SK-N-SH (cell line): ENCODE results near the gene OR2B2. TPM values are rescaled to one million over a fixed set of nuclear protein-coding genes. Genes with fewer than 3 reads are reported as not detected.

Experiments
- CTCF ChIA-PET: fragments of 300-600, 350-600 bp; formaldehyde crosslinking; extraction: SDS; loops from one replicate; lab custom pipeline; 2021; lab: Yijun Ruan, JAX
- POLR2A ChIA-PET: fragments of 350-600 bp; sonication (Branson Sonifier 250); formaldehyde crosslinking; extraction: SDS; loops from one replicate; lab custom pipeline; 2020; ENCODE audit warnings: antibody characterized with exemption, inconsistent platforms; lab: Yijun Ruan, JAX
- DNase-seq: peaks from one replicate; pipeline ENCODE4 v3.0.0; 2012
- H2AFZ ChIP-seq: fragments of 200-600 bp; sonication (generic); 2 replicates; pipeline ENCODE4 v1.8.1; 2016; ENCODE audit warnings: antibody characterized with exemption, mild to moderate bottlenecking, low read depth
- H3F3A ChIP-seq: fragments of 200-600 bp; sonication (generic); replicated peaks from 2 replicates; pipeline ENCODE3; 2016; ENCODE audit warnings: antibody characterized with exemption, mild to moderate bottlenecking; ENCODE audit not compliant: insufficient read depth
- H3K27ac ChIP-seq, 2 experiments: fragments of 200-500 bp in 1 of 2; fragments of 200-600 bp in 1 of 2; sonication (Bioruptor generic) in 1 of 2; sonication (generic), shearing (Covaris generic) in 1 of 2; 2 replicates each; pipeline versions ENCODE4 v1.5.1 to v1.6.1; 2014 to 2016; ENCODE audit warnings: low read depth in 2 of 2, inconsistent platforms in 1 of 2, low read length in 1 of 2, mild to moderate bottlenecking in 1 of 2, mixed read lengths in 1 of 2
- H3K27me3 ChIP-seq: fragments of 200-600 bp; sonication (generic), shearing (Covaris generic); 2 replicates; pipeline ENCODE4 v1.6.1; 2016; ENCODE audit warnings: mixed run types; ENCODE audit not compliant: insufficient read depth
- H3K36me3 ChIP-seq, 2 experiments: fragments of 200-500 bp in 1 of 2; fragments of 200-600 bp in 1 of 2; sonication (Bioruptor generic) in 1 of 2; sonication (generic) in 1 of 2; replicated peaks in 1 of 2; 2 replicates each; pipeline versions ENCODE3 to v1.5.1; 2014 to 2016; ENCODE audit warnings: low read length in 1 of 2, mild to moderate bottlenecking in 1 of 2; ENCODE audit not compliant: insufficient read depth in 2 of 2, control insufficient read depth in 1 of 2
- H3K4me1 ChIP-seq, 2 experiments: fragments of 200-500 bp in 1 of 2; fragments of 200-600 bp in 1 of 2; sonication (Bioruptor generic) in 1 of 2; sonication (generic), shearing (Covaris generic) in 1 of 2; 2 replicates each; pipeline versions ENCODE4 v1.5.1 to v1.6.1; 2014 to 2016; ENCODE audit warnings: low read depth in 1 of 2, low read length in 1 of 2, mixed run types in 1 of 2; ENCODE audit not compliant: insufficient read depth in 2 of 2, control insufficient read depth in 1 of 2
- H3K4me2 ChIP-seq: fragments of 200-600 bp; sonication (generic), shearing (Covaris generic); 2 replicates; pipeline ENCODE4 v1.6.1; 2017; ENCODE audit warnings: mixed run types
- H3K4me3 ChIP-seq, 2 experiments: fragments of 200-500 bp in 1 of 2; fragments of 200-600 bp in 1 of 2; sonication (Bioruptor generic) in 1 of 2; sonication (generic), shearing (Covaris generic) in 1 of 2; 2 replicates each; pipeline versions ENCODE4 v1.5.1 to v1.8.1; 2014 to 2016; ENCODE audit warnings: low read depth in 2 of 2, inconsistent platforms in 1 of 2, low read length in 1 of 2, mild to moderate bottlenecking in 1 of 2, mixed read lengths in 1 of 2, moderate library complexity in 1 of 2
- H3K79me2 ChIP-seq: fragments of 200-600 bp; sonication (generic); 2 replicates; pipeline ENCODE4 v1.8.1; 2017; ENCODE audit warnings: mild to moderate bottlenecking; ENCODE audit not compliant: insufficient read depth
- H3K9ac ChIP-seq: fragments of 200-600 bp; sonication (generic); 2 replicates; pipeline ENCODE4 v1.6.1; 2017; ENCODE audit warnings: mixed run types
- H3K9me2 ChIP-seq: fragments of 200-600 bp; sonication (generic); 2 replicates; pipeline ENCODE4 v1.6.1; 2017; ENCODE audit warnings: mixed run types
- H3K9me3 ChIP-seq: fragments of 200-600 bp; sonication (generic); 2 replicates; pipeline ENCODE4 v1.6.1; 2017; ENCODE audit warnings: mixed run types, mild to moderate bottlenecking, moderate library complexity
- H4K20me1 ChIP-seq: fragments of 200-600 bp; sonication (generic); 2 replicates; pipeline ENCODE4 v1.6.1; 2017; ENCODE audit warnings: mild to moderate bottlenecking, mixed run types; ENCODE audit not compliant: insufficient read depth
- CTCF ChIP-seq: fragments of 200-600 bp; sonication (generic); IDR thresholded peaks from 2 replicates; pipeline ENCODE4 v1.6.1; 2017; ENCODE audit warnings: antibody characterized with exemption, mild to moderate bottlenecking, moderate library complexity
- GABPA ChIP-seq: IDR thresholded peaks from 2 replicates; pipeline ENCODE4 v1.4.0; 2012; ENCODE audit warnings: low read depth, mild to moderate bottlenecking
- NRF1 ChIP-seq: IDR thresholded peaks from 2 replicates; pipeline ENCODE4 v1.6.1; 2012; ENCODE audit warnings: low read depth, mild to moderate bottlenecking, low read length
- PBX3 ChIP-seq: IDR thresholded peaks from 2 replicates; pipeline ENCODE4; 2012
- POLR2AphosphoS5 ChIP-seq: IDR thresholded peaks from 2 replicates; pipeline ENCODE4 v1.6.1; 2012; ENCODE audit warnings: low read depth, low read length
- RAD21 ChIP-seq: IDR thresholded peaks from 2 replicates; pipeline ENCODE4 v1.6.1; 2012; ENCODE audit warnings: mild to moderate bottlenecking, low read length
- RCOR1 ChIP-seq: fragments of 150-350 bp; IDR thresholded peaks from 2 replicates; pipeline ENCODE4 v1.6.1; 2017; ENCODE audit warnings: antibody characterized with exemption, low read length
- RXRA ChIP-seq: IDR thresholded peaks from 2 replicates; pipeline ENCODE4 v1.4.0; 2012; ENCODE audit warnings: low read depth, mild to moderate bottlenecking, borderline replicate concordance
- TCF12 ChIP-seq: IDR thresholded peaks from 2 replicates; pipeline ENCODE4 v1.4.0; 2012
- TEAD4 ChIP-seq: IDR thresholded peaks from 2 replicates; pipeline ENCODE4 v1.4.0; 2012; ENCODE audit warnings: mild to moderate bottlenecking, borderline replicate concordance; ENCODE audit not compliant: insufficient read depth
- USF1 ChIP-seq: IDR thresholded peaks from 2 replicates; pipeline ENCODE4 v1.4.0; 2012; ENCODE audit warnings: low read depth, borderline replicate concordance
- YY1 ChIP-seq: IDR thresholded peaks from 2 replicates; pipeline ENCODE4 v1.4.0; 2012; ENCODE audit warnings: low read depth, mild to moderate bottlenecking
- ZBTB33 ChIP-seq: IDR thresholded peaks from 2 replicates; pipeline ENCODE4 v1.4.0; 2012; ENCODE audit warnings: low read depth, borderline replicate concordance
- WGBS: methylation state at CpG from one replicate; pipeline ENCODE4 v1.1.6; 2017; ENCODE audit warnings: low lambda C conversion rate; 5-methylcytosine and 5-hydroxymethylcytosine counted together
- polyA plus RNA-seq, 3 experiments: library from polyadenylated mRNA; depleted of rRNA; stranded (reverse); fragments of >200 nt; gene quantifications; 2 replicates each; pipeline ENCODE4 v1.2.3, GENCODE V29; 2012
- TF ChIP-seq, protein P1 (sequence below): fragments of 150-350 bp; IDR thresholded peaks from 2 replicates; pipeline ENCODE4 v1.6.1; 2016; ENCODE audit warnings: mild to moderate bottlenecking, low read depth, low read length

The OR2B2 gene
- polyA plus RNA-seq, 1 of the 3 experiments (the other 2 are of a cell fraction): not detected

GRCh38 chr6:27872642-27873020, 39.6 kb downstream of the OR2B2 start:
- Histone ChIP-seq H3K27ac (peak overlapping the region; percentile 80 to 97), H3K4me1 (peaks cover 0 to 9% of the 10 kb centered on the region in 2 experiments; a peak in 3 of 4 replicates), H2AFZ (peak overlapping the region; percentile 67; the same call in 1 of the 2 replicates), H3K27me3 (no peaks in the 10 kb centered on the region), H3F3A (peaks cover 27% of the 10 kb centered on the region), H3K9me3 (no peaks in the 10 kb centered on the region), H4K20me1 (no peaks in the 10 kb centered on the region), H3K4me3 (peak overlapping the region; percentile 68 to 71), H3K79me2 (no peaks in the 10 kb centered on the region), H3K9me2 (no peaks in the 10 kb centered on the region), H3K9ac (peak overlapping the region; percentile 64), H3K36me3 (no peaks in the 10 kb centered on the region), H3K4me2 (peak overlapping the region; percentile 79)
- ChIA-PET CTCF (interaction anchor here (0.7 to 3.4 kb wide), 6 partner anchors 16 to 54 kb away, joined by 3 to 19 read pairs (median 4); a partner anchor contains a TSS), POLR2A (interaction anchor here (0.8 to 11.4 kb wide), 27 partner anchors 9 to 1853 kb away, joined by 3 to 578 read pairs (median 8); a partner anchor contains a TSS)
- DNase-seq: no peak
- TF ChIP-seq RXRA (no peak), RCOR1 (no peak), RAD21 (no peak), CTCF (no peak), USF1 (no peak), POLR2AphosphoS5 (no peak), ZBTB33 (no peak), GABPA (no peak), TEAD4 (no peak), YY1 (no peak), PBX3 (no peak), TCF12 (no peak), NRF1 (no peak)
- TF ChIP-seq, protein P1, sequence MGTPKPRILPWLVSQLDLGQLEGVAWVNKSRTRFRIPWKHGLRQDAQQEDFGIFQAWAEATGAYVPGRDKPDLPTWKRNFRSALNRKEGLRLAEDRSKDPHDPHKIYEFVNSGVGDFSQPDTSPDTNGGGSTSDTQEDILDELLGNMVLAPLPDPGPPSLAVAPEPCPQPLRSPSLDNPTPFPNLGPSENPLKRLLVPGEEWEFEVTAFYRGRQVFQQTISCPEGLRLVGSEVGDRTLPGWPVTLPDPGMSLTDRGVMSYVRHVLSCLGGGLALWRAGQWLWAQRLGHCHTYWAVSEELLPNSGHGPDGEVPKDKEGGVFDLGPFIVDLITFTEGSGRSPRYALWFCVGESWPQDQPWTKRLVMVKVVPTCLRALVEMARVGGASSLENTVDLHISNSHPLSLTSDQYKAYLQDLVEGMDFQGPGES: no peak
- 9% methylated on average over 15 of the region's 16 CpGs for WGBS
